ENCODE data around the gene CFI. TPM values are rescaled to one million over a fixed set of nuclear protein-coding genes. Genes with fewer than 3 reads are reported as not detected.

CFI gene
- total and polyA plus RNA-seq, 9 of the 15 experiments (the other 6 are each of a cell fraction or from before 2014, with no cell fraction given): 0.30 to 8.4 (median 0.95) TPM

DNA sequence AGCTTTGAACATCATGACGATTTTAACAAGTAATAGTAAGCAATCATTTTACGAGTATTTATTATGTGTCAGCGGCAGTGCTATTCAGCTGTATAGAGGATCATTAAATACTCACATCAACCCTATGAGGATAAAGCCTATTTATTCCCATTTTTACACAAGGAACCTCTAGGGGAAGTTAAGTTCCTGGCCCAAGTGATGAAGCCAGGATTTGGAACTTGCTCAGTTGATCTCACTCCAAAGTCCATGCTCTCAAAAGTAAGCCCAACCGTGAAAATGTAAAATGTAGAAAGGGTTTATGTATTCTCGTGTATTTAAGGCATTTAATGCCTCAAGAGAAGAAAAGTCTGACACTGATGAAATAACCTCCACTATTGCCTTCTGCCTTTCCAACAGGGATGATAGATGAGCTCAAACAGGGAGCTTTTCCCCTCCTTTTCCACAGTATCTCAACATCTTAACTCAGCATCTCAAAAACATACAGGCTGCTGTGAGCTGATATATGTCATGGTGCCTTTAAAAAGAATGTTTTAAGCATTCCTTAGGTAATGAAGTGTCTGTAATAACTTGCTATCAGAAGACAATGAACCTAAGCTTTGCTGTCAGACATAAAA, 36.9 kb downstream of the CFI start (continued):
- TF ChIP-seq EHMT2 (IDR thresholded peaks at IDR 0.05) (0 out of 2 replicates have a peak, but pooled peaks have one; percentile 18), ZNF444 (CRISPR knock-in tag; IDR thresholded peaks at IDR 0.05) (no peak), TCF3 (CRISPR knock-in tag; IDR thresholded peaks at IDR 0.05) (peak; percentile 67), ETV1 (tag; conservative IDR thresholded peaks at IDR 0.05; ENCODE audit: low read depth) (no peak), TAL1 (IDR thresholded peaks at IDR 0.05) (peak; percentile 37; the same call in 1 of the 2 replicates), DDX20 (tag; IDR thresholded peaks at IDR 0.05; ENCODE audit: low read depth) (no peak), ZNF695 (CRISPR knock-in tag; IDR thresholded peaks at IDR 0.05) (no peak), PTTG1 (tag; IDR thresholded peaks at IDR 0.05; ENCODE audit: low read depth) (no peak), ATF1 (CRISPR knock-in tag; IDR thresholded peaks at IDR 0.05) (no peak), ATF1 (tag; IDR thresholded peaks at IDR 0.05) (no peak), CEBPG (CRISPR knock-in tag; IDR thresholded peaks at IDR 0.05) (peak; percentile 65; the same call in 1 of the 2 replicates), CEBPG (tag; conservative IDR thresholded peaks at IDR 0.05 in 1 of 2, IDR thresholded peaks at IDR 0.05 in 1 of 2) (0 out of 4 replicates have a peak, but pooled peaks of 1 of the 2 experiments have one; percentile 33), GATA2 (CRISPR knock-in tag; IDR thresholded peaks at IDR 0.05) (0 out of 2 replicates have a peak, but pooled peaks have one; percentile 26)
- TF ChIP-seq, protein P1, sequence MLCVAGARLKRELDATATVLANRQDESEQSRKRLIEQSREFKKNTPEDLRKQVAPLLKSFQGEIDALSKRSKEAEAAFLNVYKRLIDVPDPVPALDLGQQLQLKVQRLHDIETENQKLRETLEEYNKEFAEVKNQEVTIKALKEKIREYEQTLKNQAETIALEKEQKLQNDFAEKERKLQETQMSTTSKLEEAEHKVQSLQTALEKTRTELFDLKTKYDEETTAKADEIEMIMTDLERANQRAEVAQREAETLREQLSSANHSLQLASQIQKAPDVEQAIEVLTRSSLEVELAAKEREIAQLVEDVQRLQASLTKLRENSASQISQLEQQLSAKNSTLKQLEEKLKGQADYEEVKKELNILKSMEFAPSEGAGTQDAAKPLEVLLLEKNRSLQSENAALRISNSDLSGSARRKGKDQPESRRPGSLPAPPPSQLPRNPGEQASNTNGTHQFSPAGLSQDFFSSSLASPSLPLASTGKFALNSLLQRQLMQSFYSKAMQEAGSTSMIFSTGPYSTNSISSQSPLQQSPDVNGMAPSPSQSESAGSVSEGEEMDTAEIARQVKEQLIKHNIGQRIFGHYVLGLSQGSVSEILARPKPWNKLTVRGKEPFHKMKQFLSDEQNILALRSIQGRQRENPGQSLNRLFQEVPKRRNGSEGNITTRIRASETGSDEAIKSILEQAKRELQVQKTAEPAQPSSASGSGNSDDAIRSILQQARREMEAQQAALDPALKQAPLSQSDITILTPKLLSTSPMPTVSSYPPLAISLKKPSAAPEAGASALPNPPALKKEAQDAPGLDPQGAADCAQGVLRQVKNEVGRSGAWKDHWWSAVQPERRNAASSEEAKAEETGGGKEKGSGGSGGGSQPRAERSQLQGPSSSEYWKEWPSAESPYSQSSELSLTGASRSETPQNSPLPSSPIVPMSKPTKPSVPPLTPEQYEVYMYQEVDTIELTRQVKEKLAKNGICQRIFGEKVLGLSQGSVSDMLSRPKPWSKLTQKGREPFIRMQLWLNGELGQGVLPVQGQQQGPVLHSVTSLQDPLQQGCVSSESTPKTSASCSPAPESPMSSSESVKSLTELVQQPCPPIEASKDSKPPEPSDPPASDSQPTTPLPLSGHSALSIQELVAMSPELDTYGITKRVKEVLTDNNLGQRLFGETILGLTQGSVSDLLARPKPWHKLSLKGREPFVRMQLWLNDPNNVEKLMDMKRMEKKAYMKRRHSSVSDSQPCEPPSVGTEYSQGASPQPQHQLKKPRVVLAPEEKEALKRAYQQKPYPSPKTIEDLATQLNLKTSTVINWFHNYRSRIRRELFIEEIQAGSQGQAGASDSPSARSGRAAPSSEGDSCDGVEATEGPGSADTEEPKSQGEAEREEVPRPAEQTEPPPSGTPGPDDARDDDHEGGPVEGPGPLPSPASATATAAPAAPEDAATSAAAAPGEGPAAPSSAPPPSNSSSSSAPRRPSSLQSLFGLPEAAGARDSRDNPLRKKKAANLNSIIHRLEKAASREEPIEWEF (CRISPR knock-in tag; IDR thresholded peaks at IDR 0.05): no peak
- TF ChIP-seq, protein P2, sequence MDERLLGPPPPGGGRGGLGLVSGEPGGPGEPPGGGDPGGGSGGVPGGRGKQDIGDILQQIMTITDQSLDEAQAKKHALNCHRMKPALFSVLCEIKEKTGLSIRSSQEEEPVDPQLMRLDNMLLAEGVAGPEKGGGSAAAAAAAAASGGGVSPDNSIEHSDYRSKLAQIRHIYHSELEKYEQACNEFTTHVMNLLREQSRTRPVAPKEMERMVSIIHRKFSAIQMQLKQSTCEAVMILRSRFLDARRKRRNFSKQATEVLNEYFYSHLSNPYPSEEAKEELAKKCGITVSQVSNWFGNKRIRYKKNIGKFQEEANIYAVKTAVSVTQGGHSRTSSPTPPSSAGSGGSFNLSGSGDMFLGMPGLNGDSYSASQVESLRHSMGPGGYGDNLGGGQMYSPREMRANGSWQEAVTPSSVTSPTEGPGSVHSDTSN (CRISPR knock-in tag; IDR thresholded peaks at IDR 0.05; ENCODE audit: low read depth): no peak
- TF ChIP-seq, protein P2 (tag; conservative IDR thresholded peaks at IDR 0.05; ENCODE audit: low read depth): peak; percentile 66
- TF ChIP-seq, protein P3, sequence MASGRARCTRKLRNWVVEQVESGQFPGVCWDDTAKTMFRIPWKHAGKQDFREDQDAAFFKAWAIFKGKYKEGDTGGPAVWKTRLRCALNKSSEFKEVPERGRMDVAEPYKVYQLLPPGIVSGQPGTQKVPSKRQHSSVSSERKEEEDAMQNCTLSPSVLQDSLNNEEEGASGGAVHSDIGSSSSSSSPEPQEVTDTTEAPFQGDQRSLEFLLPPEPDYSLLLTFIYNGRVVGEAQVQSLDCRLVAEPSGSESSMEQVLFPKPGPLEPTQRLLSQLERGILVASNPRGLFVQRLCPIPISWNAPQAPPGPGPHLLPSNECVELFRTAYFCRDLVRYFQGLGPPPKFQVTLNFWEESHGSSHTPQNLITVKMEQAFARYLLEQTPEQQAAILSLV (tag; IDR thresholded peaks at IDR 0.05): 0 out of 2 replicates have a peak, but pooled peaks have one; percentile 7
- TF ChIP-seq, protein P4, sequence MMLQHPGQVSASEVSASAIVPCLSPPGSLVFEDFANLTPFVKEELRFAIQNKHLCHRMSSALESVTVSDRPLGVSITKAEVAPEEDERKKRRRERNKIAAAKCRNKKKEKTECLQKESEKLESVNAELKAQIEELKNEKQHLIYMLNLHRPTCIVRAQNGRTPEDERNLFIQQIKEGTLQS (IDR thresholded peaks at IDR 0.05): peak; percentile 11; the same call in 1 of the 2 replicates
- TF ChIP-seq, protein P4 (CRISPR knock-in tag; conservative IDR thresholded peaks at IDR 0.05): no peak

All from K562 (cell line).